ENCODE data around the gene FZR1.

Gene FZR1

GRCh38 chr19:3535981-3536380, 29.9 kb downstream of the FZR1 start:
- no peak overlapping the region for H3K4me3 Mint-ChIP-seq
- H3K36me3 Mint-ChIP-seq = peaks cover 3% of the 10 kb centered on the region
- no peaks in the 10 kb centered on the region for H3K9me3 Mint-ChIP-seq (ENCODE audit: low read depth)
- H3K27me3 Mint-ChIP-seq = no peaks in the 10 kb centered on the region
- no peak overlapping the region for H3K27ac Mint-ChIP-seq
- H3K4me1 Mint-ChIP-seq (ENCODE audit: low read depth) = no peaks in the 10 kb centered on the region

GRCh38 chr19:3536429-3537100, 30.5 kb downstream of the FZR1 start:
- Mint-ChIP-seq H3K4me1 (ENCODE audit: low read depth) (no peaks in the 10 kb centered on the region), H3K36me3 (peaks cover 3% of the 10 kb centered on the region), H3K27ac (no peak overlapping the region), H3K4me3 (no peak overlapping the region), H3K27me3 (no peaks in the 10 kb centered on the region), H3K9me3 (ENCODE audit: low read depth) (no peaks in the 10 kb centered on the region)

- peaks cover 3% of the 10 kb centered on the region for H3K36me3 Mint-ChIP-seq
- H3K27me3 Mint-ChIP-seq = no peaks in the 10 kb centered on the region
- H3K27ac Mint-ChIP-seq = peak overlapping the region; percentile 50
- H3K9me3 Mint-ChIP-seq (ENCODE audit: low read depth) = no peaks in the 10 kb centered on the region
- no peak overlapping the region for H3K4me3 Mint-ChIP-seq
- no peaks in the 10 kb centered on the region for H3K4me1 Mint-ChIP-seq (ENCODE audit: low read depth)
These were observed 31.0 kb downstream of the FZR1 start for GRCh38 chr19:3537101-3537437.

- Mint-ChIP-seq H3K4me1 (ENCODE audit: low read depth) (no peaks in the 10 kb centered on the region), H3K4me3 (no peak overlapping the region), H3K36me3 (peaks cover 3% of the 10 kb centered on the region), H3K9me3 (ENCODE audit: low read depth) (no peaks in the 10 kb centered on the region), H3K27ac (peak overlapping the region; percentile 50), H3K27me3 (no peaks in the 10 kb centered on the region)
These were observed 31.5 kb downstream of the FZR1 start for GRCh38 chr19:3537438-3538240.

GRCh38 chr19:3538258-3538929, 32.3 kb downstream of the FZR1 start:
- no peaks in the 10 kb centered on the region for H3K27me3 Mint-ChIP-seq
- no peaks in the 10 kb centered on the region for H3K9me3 Mint-ChIP-seq (ENCODE audit: low read depth)
- H3K4me1 Mint-ChIP-seq (ENCODE audit: low read depth) = no peaks in the 10 kb centered on the region
- H3K36me3 Mint-ChIP-seq = peaks cover 3% of the 10 kb centered on the region
- no peak overlapping the region for H3K4me3 Mint-ChIP-seq
- no peak overlapping the region for H3K27ac Mint-ChIP-seq

GRCh38 chr19:3538965-3539755, 33.0 kb downstream of the FZR1 start, which contains the start of gene TEKTIP1:
TEKTIP1 (plus strand) TSS chr19:3539174; CDS start chr19:3539178, 4 bp downstream.
- H3K27me3 Mint-ChIP-seq = no peaks in the 10 kb centered on the region
- peaks cover 3% of the 10 kb centered on the region for H3K36me3 Mint-ChIP-seq
- no peak within 1 kb of the TSS for H3K27ac Mint-ChIP-seq
- no peaks in the 10 kb centered on the region for H3K9me3 Mint-ChIP-seq (ENCODE audit: low read depth)
- no peaks in the 10 kb centered on the region for H3K4me1 Mint-ChIP-seq (ENCODE audit: low read depth)
- H3K4me3 Mint-ChIP-seq = no peak within 1 kb of the TSS

- Mint-ChIP-seq H3K4me3 (no peak overlapping the region), H3K9me3 (ENCODE audit: low read depth) (no peaks in the 10 kb centered on the region), H3K4me1 (ENCODE audit: low read depth) (no peaks in the 10 kb centered on the region), H3K27me3 (no peaks in the 10 kb centered on the region), H3K36me3 (peaks cover 3% of the 10 kb centered on the region), H3K27ac (no peak overlapping the region)
These were observed 33.6 kb downstream of the FZR1 start for GRCh38 chr19:3539756-3540118.

- Mint-ChIP-seq H3K36me3 (peaks cover 3% of the 10 kb centered on the region), H3K4me1 (ENCODE audit: low read depth) (peaks cover 9% of the 10 kb centered on the region), H3K9me3 (ENCODE audit: low read depth) (no peaks in the 10 kb centered on the region), H3K27me3 (no peaks in the 10 kb centered on the region), H3K27ac (no peak overlapping the region), H3K4me3 (no peak overlapping the region)
These were observed 37.3 kb downstream of the FZR1 start for GRCh38 chr19:3543150-3544057.

GRCh38 chr19:3544058-3544376, 37.9 kb downstream of the FZR1 start:
- peaks cover 3% of the 10 kb centered on the region for H3K36me3 Mint-ChIP-seq
- no peak overlapping the region for H3K4me3 Mint-ChIP-seq
- no peaks in the 10 kb centered on the region for H3K27me3 Mint-ChIP-seq
- H3K4me1 Mint-ChIP-seq (ENCODE audit: low read depth) = peaks cover 9% of the 10 kb centered on the region
- no peaks in the 10 kb centered on the region for H3K9me3 Mint-ChIP-seq (ENCODE audit: low read depth)
- H3K27ac Mint-ChIP-seq = no peak overlapping the region

- Mint-ChIP-seq H3K9me3 (ENCODE audit: low read depth) (no peaks in the 10 kb centered on the region), H3K27me3 (no peaks in the 10 kb centered on the region), H3K36me3 (no peaks in the 10 kb centered on the region), H3K4me1 (ENCODE audit: low read depth) (peaks cover 9% of the 10 kb centered on the region), H3K4me3 (no peak overlapping the region), H3K27ac (peak overlapping the region; percentile 28)
These were observed 38.9 kb downstream of the FZR1 start for GRCh38 chr19:3544742-3545668.

- no peak overlapping the region for H3K27ac Mint-ChIP-seq
- H3K27me3 Mint-ChIP-seq = no peaks in the 10 kb centered on the region
These were observed 39.5 kb downstream of the FZR1 start for GRCh38 chr19:3545669-3546034.

GRCh38 chr19:3546119-3546518, 40.0 kb downstream of the FZR1 start:
- H3K4me3 Mint-ChIP-seq = no peak overlapping the region
- peaks cover 9% of the 10 kb centered on the region for H3K4me1 Mint-ChIP-seq (ENCODE audit: low read depth)
- H3K27ac Mint-ChIP-seq = no peak overlapping the region
- no peaks in the 10 kb centered on the region for H3K36me3 Mint-ChIP-seq
- H3K27me3 Mint-ChIP-seq = no peaks in the 10 kb centered on the region
- no peaks in the 10 kb centered on the region for H3K9me3 Mint-ChIP-seq (ENCODE audit: low read depth)

More at GRCh38 chr19:3545669-3546034, 39.5 kb downstream of the FZR1 start:
- H3K4me3 Mint-ChIP-seq = no peak overlapping the region
- peaks cover 9% of the 10 kb centered on the region for H3K4me1 Mint-ChIP-seq (ENCODE audit: low read depth)
- no peaks in the 10 kb centered on the region for H3K36me3 Mint-ChIP-seq
- H3K9me3 Mint-ChIP-seq (ENCODE audit: low read depth) = no peaks in the 10 kb centered on the region

GRCh38 chr19:3547301-3547731, 41.2 kb downstream of the FZR1 start:
- Mint-ChIP-seq H3K4me3 (no peak overlapping the region), H3K27me3 (no peaks in the 10 kb centered on the region), H3K4me1 (ENCODE audit: low read depth) (peaks cover 15% of the 10 kb centered on the region), H3K27ac (no peak overlapping the region), H3K9me3 (ENCODE audit: low read depth) (no peaks in the 10 kb centered on the region), H3K36me3 (no peaks in the 10 kb centered on the region)

Data from activated naive CD8-positive, alpha-beta T cell (primary cell).